Right atrium auricular region (tissue), 2 donors: Measurements from ENCODE around the gene RTL10. TPM values are rescaled to one million over a fixed set of nuclear protein-coding genes. Genes with fewer than 3 reads are reported as not detected.

ENCODE experiments used
- DNase-seq: peaks from one replicate; pipeline ENCODE4 v3.0.0-alpha.2; 2019; ENCODE audit warnings: low spot score
- H3K27ac ChIP-seq, 2 donors: fragments of 200-600 bp; sonication (generic); 1 replicate in 1 of 2; 2 replicates in 1 of 2; pipeline ENCODE4 v1.5.1; 2016 to 2019
- H3K27me3 ChIP-seq, 2 donors: fragments of 200-600 bp; sonication (generic); one replicate each; pipeline versions ENCODE4 v1.5.1 to v1.6.0; 2017 to 2019
- H3K36me3 ChIP-seq: fragments of 200-600 bp; sonication (generic); one replicate; pipeline ENCODE4 v1.5.1; 2016
- H3K4me1 ChIP-seq, 2 donors: fragments of 200-600 bp; sonication (generic); one replicate each; pipeline versions ENCODE4 v1.5.1 to v1.6.0; 2017 to 2019
- H3K4me3 ChIP-seq, 2 donors: fragments of 200-600 bp; sonication (generic); 1 replicate in 1 of 2; 2 replicates in 1 of 2; pipeline ENCODE4 v1.5.1; 2017 to 2019; ENCODE audit warnings: mild to moderate bottlenecking in 1 of 2, moderate library complexity in 1 of 2
- H3K9me3 ChIP-seq, 2 donors: fragments of 200-600 bp; sonication (generic); one replicate each; pipeline ENCODE4 v1.5.1; 2019
- CTCF ChIP-seq, 2 donors: fragments of 200-600 bp; sonication (generic); IDR thresholded peaks; one replicate each; pipeline ENCODE4 v1.5.1; 2019; ENCODE audit warnings: antibody characterized with exemption in 2 of 2
- total RNA-seq, 2 donors: library from RNA; depleted of rRNA; stranded (reverse); fragments of >200 nt; gene quantifications; one replicate each; pipeline ENCODE4 v1.1.0, GENCODE V29; 2016

RTL10 gene
- total RNA-seq, 2 donors from 2014 or later = 7.9 to 8.1 TPM

GRCh38 chr22:19855504-19856409, 1.1 kb upstream of the RTL10 start:
- H3K27me3 ChIP-seq = no peaks in the 10 kb centered on the region
- H3K9me3 ChIP-seq = no peaks in the 10 kb centered on the region
- H3K4me1 ChIP-seq = peaks cover 0 to 34% of the 10 kb centered on the region in 2 donors
- DNase-seq = peak; percentile 82
- H3K4me3 ChIP-seq = peak overlapping the region; percentile 69 to 86
- no peak for TF ChIP-seq CTCF (IDR thresholded peaks at IDR 0.05)
- peak overlapping the region; percentile 91 to 98 for H3K27ac ChIP-seq
- peaks cover 13% of the 10 kb centered on the region for H3K36me3 ChIP-seq

GRCh38 chr22:19853879-19854777, 546 bp downstream of the RTL10 start:
- peak overlapping the region; percentile 69 to 86 for H3K4me3 ChIP-seq
- DNase-seq = peak; percentile 58
- no peaks in the 10 kb centered on the region for H3K9me3 ChIP-seq
- peaks cover 17% of the 10 kb centered on the region for H3K36me3 ChIP-seq
- peak overlapping the region; percentile 91 to 98 for H3K27ac ChIP-seq
- H3K27me3 ChIP-seq = no peaks in the 10 kb centered on the region
- TF ChIP-seq CTCF (IDR thresholded peaks at IDR 0.05) = no peak
- peaks cover 0 to 34% of the 10 kb centered on the region in 2 donors for H3K4me1 ChIP-seq

DNA sequence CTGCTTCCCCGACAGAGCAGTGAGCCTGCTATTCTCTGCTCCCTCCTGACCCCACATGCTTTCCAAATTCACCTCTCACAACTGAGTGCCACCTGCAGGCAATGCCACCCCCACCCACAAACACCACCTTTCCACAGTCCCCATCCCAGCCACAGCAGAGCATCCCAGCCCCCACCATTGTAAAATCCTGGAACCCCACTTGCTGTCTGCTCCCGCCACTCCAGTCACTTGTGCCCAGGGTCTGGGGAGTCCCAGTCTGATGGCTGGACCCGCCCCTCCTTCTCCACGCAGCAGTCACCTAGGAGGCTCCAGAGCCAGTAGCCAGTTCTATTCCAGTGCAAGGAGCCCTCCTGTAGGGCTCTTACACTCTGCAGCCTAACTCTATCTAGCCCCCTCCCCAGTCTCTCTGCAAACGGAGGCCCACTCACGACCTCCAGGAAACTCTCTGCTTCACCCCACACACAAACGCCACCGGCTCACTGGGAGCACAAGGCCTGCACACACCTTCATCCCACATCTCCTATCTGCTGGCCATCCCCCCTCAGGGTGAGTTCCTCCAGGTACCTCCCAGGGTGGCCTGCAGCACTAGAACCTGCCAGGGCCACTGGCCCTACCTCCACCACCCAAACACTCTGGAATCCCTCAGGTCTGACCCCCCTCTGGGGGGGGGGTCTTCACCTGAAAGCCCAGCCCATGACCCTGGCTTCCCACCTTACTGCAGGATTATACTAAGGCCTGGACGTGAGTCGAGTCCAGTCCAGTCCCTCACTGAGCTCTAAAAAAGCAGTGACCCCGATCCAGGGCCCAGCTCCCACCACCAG, 1.4 kb downstream of the RTL10 start:
- H3K4me1 ChIP-seq = peaks cover 0 to 34% of the 10 kb centered on the region in 2 donors
- no peaks in the 10 kb centered on the region for H3K9me3 ChIP-seq
- H3K27ac ChIP-seq = peak overlapping the region in 1 of 2 donors; percentile 98
- H3K4me3 ChIP-seq = peak overlapping the region; percentile 69 to 86
- H3K27me3 ChIP-seq = no peaks in the 10 kb centered on the region
- no peak for TF ChIP-seq CTCF (IDR thresholded peaks at IDR 0.05)
- H3K36me3 ChIP-seq = peaks cover 17% of the 10 kb centered on the region
- DNase-seq = peak; percentile 44

DNA sequence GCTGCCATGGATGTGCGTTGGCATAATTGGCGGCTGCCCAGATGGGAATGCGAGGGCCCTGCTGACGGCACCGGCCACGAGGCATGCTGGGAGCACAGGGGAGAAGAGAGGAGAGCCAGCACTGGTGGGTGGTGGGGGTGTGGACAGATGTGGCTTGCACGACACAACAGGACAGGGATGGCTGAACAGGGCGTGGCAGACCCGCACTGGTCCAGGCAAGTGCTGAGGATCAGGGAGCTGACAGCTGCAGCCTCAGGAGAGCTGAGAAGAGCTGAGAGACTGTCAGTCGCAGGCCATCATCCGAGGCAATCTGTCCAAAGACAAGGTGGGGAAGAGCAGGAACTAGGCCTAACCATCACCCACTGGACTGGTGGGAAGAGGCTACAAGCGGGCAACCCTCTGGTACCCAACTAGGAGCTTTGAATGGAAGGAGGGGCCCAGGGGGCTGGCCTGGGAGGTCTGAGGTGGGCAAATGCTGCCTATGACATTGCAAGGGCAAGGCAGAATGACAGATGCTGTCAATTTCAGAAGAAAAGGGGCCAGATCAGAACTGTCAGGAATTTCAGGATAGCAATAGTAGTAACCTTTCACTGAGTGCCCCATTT, 2.4 kb downstream of the RTL10 start:
- H3K36me3 ChIP-seq = peaks cover 17% of the 10 kb centered on the region
- DNase-seq = peak; percentile 56
- no peaks in the 10 kb centered on the region for H3K27me3 ChIP-seq
- H3K4me3 ChIP-seq = no peak overlapping the region
- TF ChIP-seq CTCF (IDR thresholded peaks at IDR 0.05) = no peak
- peaks cover 0 to 34% of the 10 kb centered on the region in 2 donors for H3K4me1 ChIP-seq
- H3K27ac ChIP-seq = no peak overlapping the region
- H3K9me3 ChIP-seq = no peaks in the 10 kb centered on the region
